HL-60 (cell line): ENCODE measurements around the gene PAPPA2.

Experiments
- GABPA ChIP-seq: IDR thresholded peaks from 2 replicates; pipeline ENCODE4 v1.6.1; 2012; ENCODE audit warnings: low read depth
- POLR2AphosphoS5 ChIP-seq: IDR thresholded peaks from 2 replicates; pipeline ENCODE4 v1.6.1; 2012; ENCODE audit warnings: low read depth
- SPI1 ChIP-seq: IDR thresholded peaks from 2 replicates; pipeline ENCODE4 v1.6.1; 2012; ENCODE audit warnings: low read depth, mild to moderate bottlenecking, borderline replicate concordance
- TF ChIP-seq, protein P1 (sequence below): IDR thresholded peaks from one replicate; pipeline ENCODE4 v1.5.1; 2011; ENCODE audit warnings: low read length, control low read depth, inconsistent platforms; ENCODE audit not compliant: insufficient read depth
- TF ChIP-seq, protein P2 (sequence below): IDR thresholded peaks from 2 replicates; pipeline ENCODE4 v1.6.1; 2012; ENCODE audit warnings: low read depth; ENCODE audit not compliant: insufficient replicate concordance

DNA sequence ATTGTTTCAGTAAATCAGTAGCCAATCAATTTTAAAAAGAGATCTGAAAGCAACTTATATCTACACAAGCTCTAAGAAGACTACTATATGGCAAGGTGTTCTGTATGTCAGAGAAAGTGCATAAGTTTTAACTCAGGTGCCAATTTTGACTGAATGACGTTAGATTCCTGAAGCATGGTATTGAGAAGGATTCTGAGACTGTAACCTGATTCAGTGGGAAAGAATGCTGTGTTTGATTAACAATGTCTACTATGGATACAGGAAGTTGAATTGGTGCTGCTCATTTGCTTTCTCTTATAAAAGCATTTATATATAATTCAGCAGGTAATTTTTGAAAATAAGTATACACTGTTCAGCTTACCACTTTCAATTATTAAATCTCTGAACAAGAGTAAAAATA lies 156.3 kb downstream of the PAPPA2 start:
- TF ChIP-seq, protein P1, sequence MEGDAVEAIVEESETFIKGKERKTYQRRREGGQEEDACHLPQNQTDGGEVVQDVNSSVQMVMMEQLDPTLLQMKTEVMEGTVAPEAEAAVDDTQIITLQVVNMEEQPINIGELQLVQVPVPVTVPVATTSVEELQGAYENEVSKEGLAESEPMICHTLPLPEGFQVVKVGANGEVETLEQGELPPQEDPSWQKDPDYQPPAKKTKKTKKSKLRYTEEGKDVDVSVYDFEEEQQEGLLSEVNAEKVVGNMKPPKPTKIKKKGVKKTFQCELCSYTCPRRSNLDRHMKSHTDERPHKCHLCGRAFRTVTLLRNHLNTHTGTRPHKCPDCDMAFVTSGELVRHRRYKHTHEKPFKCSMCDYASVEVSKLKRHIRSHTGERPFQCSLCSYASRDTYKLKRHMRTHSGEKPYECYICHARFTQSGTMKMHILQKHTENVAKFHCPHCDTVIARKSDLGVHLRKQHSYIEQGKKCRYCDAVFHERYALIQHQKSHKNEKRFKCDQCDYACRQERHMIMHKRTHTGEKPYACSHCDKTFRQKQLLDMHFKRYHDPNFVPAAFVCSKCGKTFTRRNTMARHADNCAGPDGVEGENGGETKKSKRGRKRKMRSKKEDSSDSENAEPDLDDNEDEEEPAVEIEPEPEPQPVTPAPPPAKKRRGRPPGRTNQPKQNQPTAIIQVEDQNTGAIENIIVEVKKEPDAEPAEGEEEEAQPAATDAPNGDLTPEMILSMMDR, result no peak
- TF ChIP-seq POLR2AphosphoS5, result no peak
- TF ChIP-seq, protein P2, sequence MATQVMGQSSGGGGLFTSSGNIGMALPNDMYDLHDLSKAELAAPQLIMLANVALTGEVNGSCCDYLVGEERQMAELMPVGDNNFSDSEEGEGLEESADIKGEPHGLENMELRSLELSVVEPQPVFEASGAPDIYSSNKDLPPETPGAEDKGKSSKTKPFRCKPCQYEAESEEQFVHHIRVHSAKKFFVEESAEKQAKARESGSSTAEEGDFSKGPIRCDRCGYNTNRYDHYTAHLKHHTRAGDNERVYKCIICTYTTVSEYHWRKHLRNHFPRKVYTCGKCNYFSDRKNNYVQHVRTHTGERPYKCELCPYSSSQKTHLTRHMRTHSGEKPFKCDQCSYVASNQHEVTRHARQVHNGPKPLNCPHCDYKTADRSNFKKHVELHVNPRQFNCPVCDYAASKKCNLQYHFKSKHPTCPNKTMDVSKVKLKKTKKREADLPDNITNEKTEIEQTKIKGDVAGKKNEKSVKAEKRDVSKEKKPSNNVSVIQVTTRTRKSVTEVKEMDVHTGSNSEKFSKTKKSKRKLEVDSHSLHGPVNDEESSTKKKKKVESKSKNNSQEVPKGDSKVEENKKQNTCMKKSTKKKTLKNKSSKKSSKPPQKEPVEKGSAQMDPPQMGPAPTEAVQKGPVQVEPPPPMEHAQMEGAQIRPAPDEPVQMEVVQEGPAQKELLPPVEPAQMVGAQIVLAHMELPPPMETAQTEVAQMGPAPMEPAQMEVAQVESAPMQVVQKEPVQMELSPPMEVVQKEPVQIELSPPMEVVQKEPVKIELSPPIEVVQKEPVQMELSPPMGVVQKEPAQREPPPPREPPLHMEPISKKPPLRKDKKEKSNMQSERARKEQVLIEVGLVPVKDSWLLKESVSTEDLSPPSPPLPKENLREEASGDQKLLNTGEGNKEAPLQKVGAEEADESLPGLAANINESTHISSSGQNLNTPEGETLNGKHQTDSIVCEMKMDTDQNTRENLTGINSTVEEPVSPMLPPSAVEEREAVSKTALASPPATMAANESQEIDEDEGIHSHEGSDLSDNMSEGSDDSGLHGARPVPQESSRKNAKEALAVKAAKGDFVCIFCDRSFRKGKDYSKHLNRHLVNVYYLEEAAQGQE, result no peak
- no peak for TF ChIP-seq SPI1
- TF ChIP-seq GABPA, result no peak
